Peyer's patch (tissue), 4 donors: ENCODE results near the gene CHTF18.

Experiments
- POLR2A ChIP-seq, 2 donors: fragments of 450-650 bp; IDR thresholded peaks; one replicate each; pipeline ENCODE4 v1.5.1; 2017; ENCODE audit warnings: antibody characterized with exemption in 2 of 2, mild to moderate bottlenecking in 2 of 2, moderate library complexity in 2 of 2
- TF ChIP-seq, protein P1 (sequence below), 6 experiments: fragments of 450-650 bp in 4 of 6; fragments of 200-600 bp in 2 of 6; sonication (generic) in 1 of 6; IDR thresholded peaks; one replicate each; pipeline ENCODE4 v1.5.1; 2017 to 2019; ENCODE audit warnings: antibody characterized with exemption in 6 of 6, mild to moderate bottlenecking in 3 of 6, moderate library complexity in 1 of 6

DNA sequence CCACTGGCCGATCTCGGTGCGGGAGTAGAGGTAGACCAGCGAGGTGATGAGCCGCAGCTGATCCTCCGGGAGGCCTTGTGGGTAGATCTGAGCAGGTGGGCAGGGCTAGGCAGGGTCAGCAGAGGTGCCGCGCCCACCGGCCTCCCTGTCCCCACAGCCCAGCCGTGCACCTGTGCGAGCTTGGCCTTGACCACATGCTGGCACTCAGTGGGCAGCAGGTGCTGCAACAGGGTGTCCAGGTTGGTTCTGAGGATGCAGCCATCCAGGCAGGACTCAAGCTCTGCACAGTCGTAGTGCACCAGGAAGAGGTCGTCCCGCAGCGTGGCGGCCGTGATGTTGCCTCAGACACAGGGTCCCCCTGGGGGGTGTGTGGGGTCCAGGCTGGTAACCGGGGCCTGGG, 15.5 kb upstream of the CHTF18 start:
- no peak for TF ChIP-seq POLR2A (IDR thresholded peaks at IDR 0.05)
- TF ChIP-seq, protein P1, sequence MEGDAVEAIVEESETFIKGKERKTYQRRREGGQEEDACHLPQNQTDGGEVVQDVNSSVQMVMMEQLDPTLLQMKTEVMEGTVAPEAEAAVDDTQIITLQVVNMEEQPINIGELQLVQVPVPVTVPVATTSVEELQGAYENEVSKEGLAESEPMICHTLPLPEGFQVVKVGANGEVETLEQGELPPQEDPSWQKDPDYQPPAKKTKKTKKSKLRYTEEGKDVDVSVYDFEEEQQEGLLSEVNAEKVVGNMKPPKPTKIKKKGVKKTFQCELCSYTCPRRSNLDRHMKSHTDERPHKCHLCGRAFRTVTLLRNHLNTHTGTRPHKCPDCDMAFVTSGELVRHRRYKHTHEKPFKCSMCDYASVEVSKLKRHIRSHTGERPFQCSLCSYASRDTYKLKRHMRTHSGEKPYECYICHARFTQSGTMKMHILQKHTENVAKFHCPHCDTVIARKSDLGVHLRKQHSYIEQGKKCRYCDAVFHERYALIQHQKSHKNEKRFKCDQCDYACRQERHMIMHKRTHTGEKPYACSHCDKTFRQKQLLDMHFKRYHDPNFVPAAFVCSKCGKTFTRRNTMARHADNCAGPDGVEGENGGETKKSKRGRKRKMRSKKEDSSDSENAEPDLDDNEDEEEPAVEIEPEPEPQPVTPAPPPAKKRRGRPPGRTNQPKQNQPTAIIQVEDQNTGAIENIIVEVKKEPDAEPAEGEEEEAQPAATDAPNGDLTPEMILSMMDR (IDR thresholded peaks at IDR 0.05) = no peak
